ENCODE data around the gene KAZN. TPM values are rescaled to one million over a fixed set of nuclear protein-coding genes. Genes with fewer than 3 reads are reported as not detected.

Gene KAZN
- total and polyA plus RNA-seq, 8 donors: 11.1 to 37.5 (median 30.2) TPM

DNA sequence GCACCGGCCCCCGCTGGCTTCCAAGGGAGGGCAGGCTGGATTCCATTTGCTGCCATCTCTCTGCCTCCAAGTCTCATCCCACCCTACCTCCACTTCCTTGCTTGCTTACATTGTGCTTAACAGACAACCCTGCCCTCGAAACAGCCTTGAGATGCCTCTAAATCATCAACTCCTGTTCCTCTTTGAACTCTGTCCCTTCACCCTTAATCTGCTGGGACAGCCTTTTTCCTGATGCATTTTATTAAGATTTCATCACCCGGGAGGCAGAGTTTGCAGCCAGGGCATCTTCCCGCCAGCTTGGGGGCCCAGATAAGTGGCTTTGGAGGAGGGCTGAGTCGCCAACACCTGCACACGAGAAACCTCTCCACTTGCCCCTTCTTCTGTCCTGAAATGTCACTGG is 192.5 kb downstream of the KAZN start:
- no peak for DNase-seq
- intact Hi-C loops (cut with DNase I): no loop called here

DNA sequence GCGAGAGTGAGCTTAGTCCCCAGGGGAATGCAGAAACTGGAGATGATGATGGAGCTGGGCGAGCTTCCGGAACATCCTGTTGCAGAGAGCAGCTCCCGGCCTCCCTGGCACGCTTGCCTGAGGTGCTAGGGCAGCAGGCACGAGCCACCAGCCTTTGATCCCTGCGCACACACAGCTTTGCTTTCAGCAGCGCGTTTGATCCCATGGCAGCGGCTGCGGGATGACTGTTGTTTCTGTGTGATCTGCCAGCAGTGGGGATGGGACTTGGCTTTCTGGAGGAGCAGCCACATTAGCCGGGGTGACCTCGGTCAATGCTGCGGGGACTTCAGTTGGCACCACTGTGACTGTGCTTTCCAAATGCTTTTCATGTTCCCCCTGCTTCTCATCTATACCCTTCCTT is 193.2 kb downstream of the KAZN start:
- no peaks in the 10 kb centered on the region for H3K36me3 ChIP-seq
- intact Hi-C loops (cut with DNase I): no loop called here
- H3K4me1 ChIP-seq: no peaks in the 10 kb centered on the region
- DNase-seq (no peak), ATAC-seq (no peak)
- no peak for TF ChIP-seq CTCF (IDR thresholded peaks at IDR 0.05)
- H3K9me3 ChIP-seq: no peaks in the 10 kb centered on the region
- no peaks in the 10 kb centered on the region for H3K27me3 ChIP-seq
- no peak overlapping the region for H3K27ac ChIP-seq
- no peak overlapping the region for H3K4me3 ChIP-seq

More for the DNA sequence above, 192.5 kb downstream of the KAZN start:
- Histone ChIP-seq H3K27ac (no peak overlapping the region), H3K9me3 (no peaks in the 10 kb centered on the region), H3K4me1 (no peaks in the 10 kb centered on the region), H3K4me3 (no peak overlapping the region), H3K27me3 (no peaks in the 10 kb centered on the region), H3K36me3 (no peaks in the 10 kb centered on the region)
- ATAC-seq: no peak
- no peak for TF ChIP-seq CTCF (IDR thresholded peaks at IDR 0.05)

- DNase-seq: peak in 1 of 4 donors; percentile 38
- Histone ChIP-seq H3K27me3 (no peaks in the 10 kb centered on the region), H3K27ac (no peak overlapping the region), H3K4me1 (no peaks in the 10 kb centered on the region), H3K4me3 (no peak overlapping the region), H3K36me3 (no peaks in the 10 kb centered on the region), H3K9me3 (no peaks in the 10 kb centered on the region)
- intact Hi-C loops (cut with DNase I): no loop called here
- ATAC-seq: peak; percentile 55
- no peak for TF ChIP-seq CTCF (IDR thresholded peaks at IDR 0.05)
Measured at GRCh38 chr1:14794136-14794768, 195.8 kb downstream of the KAZN start.

- Histone ChIP-seq H3K27me3 (no peaks in the 10 kb centered on the region), H3K36me3 (no peaks in the 10 kb centered on the region), H3K4me3 (no peak overlapping the region), H3K4me1 (no peaks in the 10 kb centered on the region), H3K27ac (no peak overlapping the region), H3K9me3 (no peaks in the 10 kb centered on the region)
- intact Hi-C loops (cut with DNase I): no loop called here
- DNase-seq (no peak), ATAC-seq (no peak)
- TF ChIP-seq CTCF (IDR thresholded peaks at IDR 0.05): no peak
Measured at GRCh38 chr1:14794906-14795305, 196.4 kb downstream of the KAZN start.

DNA sequence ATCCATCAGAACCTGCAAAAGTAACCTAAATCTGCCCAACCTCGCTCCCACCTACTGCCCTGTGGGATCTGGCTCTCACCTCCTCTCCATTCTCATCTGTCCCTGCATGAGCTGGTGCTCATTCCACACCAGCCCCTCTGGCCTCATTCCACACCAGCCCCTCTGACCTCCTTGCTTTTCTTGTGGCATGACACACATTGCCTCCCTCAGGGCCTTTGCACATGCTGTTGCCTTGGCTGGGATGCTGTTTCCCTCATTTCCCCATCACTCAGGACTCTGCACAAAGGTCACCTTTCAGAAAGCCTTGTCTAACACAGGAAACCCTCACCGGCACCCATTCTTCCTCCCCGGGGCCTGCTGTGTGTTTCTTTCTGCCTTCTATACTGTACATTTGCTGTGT is 197.1 kb downstream of the KAZN start:
- Histone ChIP-seq H3K4me3 (no peak overlapping the region), H3K27ac (no peak overlapping the region), H3K27me3 (no peaks in the 10 kb centered on the region), H3K36me3 (no peaks in the 10 kb centered on the region), H3K4me1 (no peaks in the 10 kb centered on the region), H3K9me3 (no peaks in the 10 kb centered on the region)
- intact Hi-C loops (cut with DNase I): no loop called here
- TF ChIP-seq CTCF (IDR thresholded peaks at IDR 0.05): no peak
- DNase-seq (no peak), ATAC-seq (no peak)

Measured in left lung (tissue), 10 donors.